Measurements from ENCODE around the gene OR2A42.
"Not testable (repeated sequence)": the region's sequence is repeated elsewhere in the genome, so short reads cannot be mapped to it uniquely, and the experiment has no call there.

DNA sequence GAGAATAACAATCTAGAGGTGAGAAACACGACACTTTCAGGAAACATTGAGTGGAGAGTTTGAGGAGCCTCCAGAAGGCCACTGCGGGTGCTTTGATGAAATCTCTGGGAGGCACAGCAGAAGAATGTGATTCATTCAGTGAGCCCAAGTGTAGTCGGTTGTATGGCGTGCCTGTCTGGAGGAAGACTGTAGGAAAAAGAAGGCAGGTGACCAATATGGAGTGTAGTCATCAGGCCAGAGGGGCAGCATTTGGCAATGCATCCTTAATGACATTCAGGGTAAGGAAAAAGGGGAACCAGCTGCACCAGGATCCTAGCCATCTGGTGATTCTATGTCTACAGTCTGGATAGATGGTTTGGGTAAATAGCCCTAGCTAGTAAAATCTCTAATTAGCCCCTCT lies 12.9 kb upstream of the OR2A42 start:
- TF ChIP-seq, protein P1, sequence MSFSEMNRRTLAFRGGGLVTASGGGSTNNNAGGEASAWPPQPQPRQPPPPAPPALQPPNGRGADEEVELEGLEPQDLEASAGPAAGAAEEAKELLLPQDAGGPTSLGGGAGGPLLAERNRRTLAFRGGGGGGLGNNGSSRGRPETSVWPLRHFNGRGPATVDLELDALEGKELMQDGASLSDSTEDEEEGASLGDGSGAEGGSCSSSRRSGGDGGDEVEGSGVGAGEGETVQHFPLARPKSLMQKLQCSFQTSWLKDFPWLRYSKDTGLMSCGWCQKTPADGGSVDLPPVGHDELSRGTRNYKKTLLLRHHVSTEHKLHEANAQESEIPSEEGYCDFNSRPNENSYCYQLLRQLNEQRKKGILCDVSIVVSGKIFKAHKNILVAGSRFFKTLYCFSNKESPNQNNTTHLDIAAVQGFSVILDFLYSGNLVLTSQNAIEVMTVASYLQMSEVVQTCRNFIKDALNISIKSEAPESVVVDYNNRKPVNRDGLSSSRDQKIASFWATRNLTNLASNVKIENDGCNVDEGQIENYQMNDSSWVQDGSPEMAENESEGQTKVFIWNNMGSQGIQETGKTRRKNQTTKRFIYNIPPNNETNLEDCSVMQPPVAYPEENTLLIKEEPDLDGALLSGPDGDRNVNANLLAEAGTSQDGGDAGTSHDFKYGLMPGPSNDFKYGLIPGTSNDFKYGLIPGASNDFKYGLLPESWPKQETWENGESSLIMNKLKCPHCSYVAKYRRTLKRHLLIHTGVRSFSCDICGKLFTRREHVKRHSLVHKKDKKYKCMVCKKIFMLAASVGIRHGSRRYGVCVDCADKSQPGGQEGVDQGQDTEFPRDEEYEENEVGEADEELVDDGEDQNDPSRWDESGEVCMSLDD (tag by site-specific recombination; IDR thresholded peaks at IDR 0.05), result not testable (repeated sequence)
- TF ChIP-seq, protein P2, sequence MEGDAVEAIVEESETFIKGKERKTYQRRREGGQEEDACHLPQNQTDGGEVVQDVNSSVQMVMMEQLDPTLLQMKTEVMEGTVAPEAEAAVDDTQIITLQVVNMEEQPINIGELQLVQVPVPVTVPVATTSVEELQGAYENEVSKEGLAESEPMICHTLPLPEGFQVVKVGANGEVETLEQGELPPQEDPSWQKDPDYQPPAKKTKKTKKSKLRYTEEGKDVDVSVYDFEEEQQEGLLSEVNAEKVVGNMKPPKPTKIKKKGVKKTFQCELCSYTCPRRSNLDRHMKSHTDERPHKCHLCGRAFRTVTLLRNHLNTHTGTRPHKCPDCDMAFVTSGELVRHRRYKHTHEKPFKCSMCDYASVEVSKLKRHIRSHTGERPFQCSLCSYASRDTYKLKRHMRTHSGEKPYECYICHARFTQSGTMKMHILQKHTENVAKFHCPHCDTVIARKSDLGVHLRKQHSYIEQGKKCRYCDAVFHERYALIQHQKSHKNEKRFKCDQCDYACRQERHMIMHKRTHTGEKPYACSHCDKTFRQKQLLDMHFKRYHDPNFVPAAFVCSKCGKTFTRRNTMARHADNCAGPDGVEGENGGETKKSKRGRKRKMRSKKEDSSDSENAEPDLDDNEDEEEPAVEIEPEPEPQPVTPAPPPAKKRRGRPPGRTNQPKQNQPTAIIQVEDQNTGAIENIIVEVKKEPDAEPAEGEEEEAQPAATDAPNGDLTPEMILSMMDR (tag by site-specific recombination; IDR thresholded peaks at IDR 0.05), result not testable (repeated sequence)
- TF ChIP-seq ZNF654 (tag by site-specific recombination; IDR thresholded peaks at IDR 0.05; ENCODE audit: low read depth); KLF16 (tag by site-specific recombination; IDR thresholded peaks at IDR 0.05); ZNF354C (tag by site-specific recombination; IDR thresholded peaks at IDR 0.05; ENCODE audit: borderline replicate concordance, low read depth); ZNF184 (tag by site-specific recombination; IDR thresholded peaks at IDR 0.05); ZNF707 (tag by site-specific recombination; IDR thresholded peaks at IDR 0.05); MEIS1 (CRISPR knock-in tag; IDR thresholded peaks at IDR 0.05; ENCODE audit: borderline replicate concordance); ZNF701 (tag by site-specific recombination; IDR thresholded peaks at IDR 0.05); ZNF560 (tag by site-specific recombination; IDR thresholded peaks at IDR 0.05; ENCODE audit: borderline replicate concordance): not testable (repeated sequence)
- TF ChIP-seq, protein P3, sequence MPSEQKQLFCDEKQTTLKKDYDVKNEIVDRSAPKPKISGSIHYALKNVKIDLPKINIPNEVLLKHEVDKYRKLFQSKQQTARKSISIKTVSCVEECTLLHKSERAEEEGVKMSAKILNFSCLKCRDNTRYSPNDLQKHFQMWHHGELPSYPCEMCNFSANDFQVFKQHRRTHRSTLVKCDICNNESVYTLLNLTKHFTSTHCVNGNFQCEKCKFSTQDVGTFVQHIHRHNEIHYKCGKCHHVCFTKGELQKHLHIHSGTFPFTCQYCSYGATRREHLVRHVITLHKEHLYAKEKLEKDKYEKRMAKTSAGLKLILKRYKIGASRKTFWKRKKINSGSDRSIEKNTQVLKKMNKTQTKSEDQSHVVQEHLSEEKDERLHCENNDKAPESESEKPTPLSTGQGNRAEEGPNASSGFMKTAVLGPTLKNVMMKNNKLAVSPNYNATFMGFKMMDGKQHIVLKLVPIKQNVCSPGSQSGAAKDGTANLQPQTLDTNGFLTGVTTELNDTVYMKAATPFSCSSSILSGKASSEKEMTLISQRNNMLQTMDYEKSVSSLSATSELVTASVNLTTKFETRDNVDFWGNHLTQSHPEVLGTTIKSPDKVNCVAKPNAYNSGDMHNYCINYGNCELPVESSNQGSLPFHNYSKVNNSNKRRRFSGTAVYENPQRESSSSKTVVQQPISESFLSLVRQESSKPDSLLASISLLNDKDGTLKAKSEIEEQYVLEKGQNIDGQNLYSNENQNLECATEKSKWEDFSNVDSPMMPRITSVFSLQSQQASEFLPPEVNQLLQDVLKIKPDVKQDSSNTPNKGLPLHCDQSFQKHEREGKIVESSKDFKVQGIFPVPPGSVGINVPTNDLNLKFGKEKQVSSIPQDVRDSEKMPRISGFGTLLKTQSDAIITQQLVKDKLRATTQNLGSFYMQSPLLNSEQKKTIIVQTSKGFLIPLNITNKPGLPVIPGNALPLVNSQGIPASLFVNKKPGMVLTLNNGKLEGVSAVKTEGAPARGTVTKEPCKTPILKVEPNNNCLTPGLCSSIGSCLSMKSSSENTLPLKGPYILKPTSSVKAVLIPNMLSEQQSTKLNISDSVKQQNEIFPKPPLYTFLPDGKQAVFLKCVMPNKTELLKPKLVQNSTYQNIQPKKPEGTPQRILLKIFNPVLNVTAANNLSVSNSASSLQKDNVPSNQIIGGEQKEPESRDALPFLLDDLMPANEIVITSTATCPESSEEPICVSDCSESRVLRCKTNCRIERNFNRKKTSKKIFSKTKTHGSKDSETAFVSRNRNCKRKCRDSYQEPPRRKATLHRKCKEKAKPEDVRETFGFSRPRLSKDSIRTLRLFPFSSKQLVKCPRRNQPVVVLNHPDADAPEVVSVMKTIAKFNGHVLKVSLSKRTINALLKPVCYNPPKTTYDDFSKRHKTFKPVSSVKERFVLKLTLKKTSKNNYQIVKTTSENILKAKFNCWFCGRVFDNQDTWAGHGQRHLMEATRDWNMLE (tag by site-specific recombination; conservative IDR thresholded peaks at IDR 0.05; ENCODE audit: low read depth), result not testable (repeated sequence)
- TF ChIP-seq, protein P4, sequence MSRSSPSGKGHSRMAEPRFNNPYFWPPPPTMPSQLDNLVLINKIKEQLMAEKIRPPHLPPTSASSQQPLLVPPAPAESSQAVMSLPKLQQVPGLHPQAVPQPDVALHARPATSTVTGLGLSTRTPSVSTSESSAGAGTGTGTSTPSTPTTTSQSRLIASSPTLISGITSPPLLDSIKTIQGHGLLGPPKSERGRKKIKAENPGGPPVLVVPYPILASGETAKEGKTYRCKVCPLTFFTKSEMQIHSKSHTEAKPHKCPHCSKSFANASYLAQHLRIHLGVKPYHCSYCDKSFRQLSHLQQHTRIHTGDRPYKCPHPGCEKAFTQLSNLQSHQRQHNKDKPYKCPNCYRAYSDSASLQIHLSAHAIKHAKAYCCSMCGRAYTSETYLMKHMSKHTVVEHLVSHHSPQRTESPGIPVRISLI (tag by site-specific recombination; IDR thresholded peaks at IDR 0.05), result not testable (repeated sequence)
- TF ChIP-seq, protein P5, sequence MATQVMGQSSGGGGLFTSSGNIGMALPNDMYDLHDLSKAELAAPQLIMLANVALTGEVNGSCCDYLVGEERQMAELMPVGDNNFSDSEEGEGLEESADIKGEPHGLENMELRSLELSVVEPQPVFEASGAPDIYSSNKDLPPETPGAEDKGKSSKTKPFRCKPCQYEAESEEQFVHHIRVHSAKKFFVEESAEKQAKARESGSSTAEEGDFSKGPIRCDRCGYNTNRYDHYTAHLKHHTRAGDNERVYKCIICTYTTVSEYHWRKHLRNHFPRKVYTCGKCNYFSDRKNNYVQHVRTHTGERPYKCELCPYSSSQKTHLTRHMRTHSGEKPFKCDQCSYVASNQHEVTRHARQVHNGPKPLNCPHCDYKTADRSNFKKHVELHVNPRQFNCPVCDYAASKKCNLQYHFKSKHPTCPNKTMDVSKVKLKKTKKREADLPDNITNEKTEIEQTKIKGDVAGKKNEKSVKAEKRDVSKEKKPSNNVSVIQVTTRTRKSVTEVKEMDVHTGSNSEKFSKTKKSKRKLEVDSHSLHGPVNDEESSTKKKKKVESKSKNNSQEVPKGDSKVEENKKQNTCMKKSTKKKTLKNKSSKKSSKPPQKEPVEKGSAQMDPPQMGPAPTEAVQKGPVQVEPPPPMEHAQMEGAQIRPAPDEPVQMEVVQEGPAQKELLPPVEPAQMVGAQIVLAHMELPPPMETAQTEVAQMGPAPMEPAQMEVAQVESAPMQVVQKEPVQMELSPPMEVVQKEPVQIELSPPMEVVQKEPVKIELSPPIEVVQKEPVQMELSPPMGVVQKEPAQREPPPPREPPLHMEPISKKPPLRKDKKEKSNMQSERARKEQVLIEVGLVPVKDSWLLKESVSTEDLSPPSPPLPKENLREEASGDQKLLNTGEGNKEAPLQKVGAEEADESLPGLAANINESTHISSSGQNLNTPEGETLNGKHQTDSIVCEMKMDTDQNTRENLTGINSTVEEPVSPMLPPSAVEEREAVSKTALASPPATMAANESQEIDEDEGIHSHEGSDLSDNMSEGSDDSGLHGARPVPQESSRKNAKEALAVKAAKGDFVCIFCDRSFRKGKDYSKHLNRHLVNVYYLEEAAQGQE (tag by site-specific recombination; IDR thresholded peaks at IDR 0.05), result not testable (repeated sequence)
- TF ChIP-seq, protein P6, sequence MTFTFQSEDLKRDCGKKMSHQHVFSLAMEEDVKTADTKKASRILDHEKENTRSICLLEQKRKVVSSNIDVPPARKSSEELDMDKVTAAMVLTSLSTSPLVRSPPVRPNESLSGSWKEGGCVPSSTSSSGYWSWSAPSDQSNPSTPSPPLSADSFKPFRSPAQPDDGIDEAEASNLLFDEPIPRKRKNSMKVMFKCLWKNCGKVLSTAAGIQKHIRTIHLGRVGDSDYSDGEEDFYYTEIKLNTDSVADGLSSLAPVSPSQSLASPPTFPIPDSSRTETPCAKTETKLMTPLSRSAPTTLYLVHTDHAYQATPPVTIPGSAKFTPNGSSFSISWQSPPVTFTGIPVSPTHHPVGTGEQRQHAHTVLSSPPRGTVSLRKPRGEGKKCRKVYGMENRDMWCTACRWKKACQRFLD (tag by site-specific recombination; IDR thresholded peaks at IDR 0.05), result not testable (repeated sequence)
